Breast epithelium (tissue), 3 donors: Measurements from ENCODE around the gene POTEM.
"Not testable (repeated sequence)": the region's sequence is repeated elsewhere in the genome, so short reads cannot be mapped to it uniquely, and the experiment has no call there.

Source experiments
- POLR2A ChIP-seq: fragments of 450-650 bp; IDR thresholded peaks from one replicate; pipeline ENCODE4 v1.6.1; 2016; ENCODE audit warnings: antibody characterized with exemption, mild to moderate bottlenecking, moderate library complexity
- TF ChIP-seq, protein P1 (sequence below), 3 donors: fragments of 450-650 bp; IDR thresholded peaks; one replicate each; pipeline ENCODE4 v1.5.1; 2016 to 2017; ENCODE audit warnings: antibody characterized with exemption in 3 of 3, mild to moderate bottlenecking in 3 of 3, moderate library complexity in 3 of 3

DNA sequence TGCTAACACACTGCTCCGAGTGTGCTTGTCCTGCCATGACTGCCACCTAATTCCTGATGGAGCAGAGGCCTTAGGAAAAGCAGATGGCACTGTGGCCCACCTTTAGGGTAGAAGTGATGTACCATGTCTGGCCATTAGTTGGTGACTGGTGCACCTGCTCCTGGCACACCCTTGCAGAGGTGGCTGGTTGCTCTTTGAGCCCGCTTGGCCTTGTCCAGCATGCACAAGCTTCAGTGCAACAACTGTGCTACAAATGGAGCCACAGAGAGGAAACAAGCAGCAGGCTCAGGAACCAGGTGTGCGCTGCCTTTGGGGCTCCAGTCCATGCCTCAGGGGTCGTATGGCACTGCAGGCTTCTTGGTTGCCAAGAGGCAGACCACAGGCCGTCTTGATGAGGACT lies 44.5 kb downstream of the POTEM start:
- TF ChIP-seq POLR2A = not testable (repeated sequence)
- TF ChIP-seq, protein P1, sequence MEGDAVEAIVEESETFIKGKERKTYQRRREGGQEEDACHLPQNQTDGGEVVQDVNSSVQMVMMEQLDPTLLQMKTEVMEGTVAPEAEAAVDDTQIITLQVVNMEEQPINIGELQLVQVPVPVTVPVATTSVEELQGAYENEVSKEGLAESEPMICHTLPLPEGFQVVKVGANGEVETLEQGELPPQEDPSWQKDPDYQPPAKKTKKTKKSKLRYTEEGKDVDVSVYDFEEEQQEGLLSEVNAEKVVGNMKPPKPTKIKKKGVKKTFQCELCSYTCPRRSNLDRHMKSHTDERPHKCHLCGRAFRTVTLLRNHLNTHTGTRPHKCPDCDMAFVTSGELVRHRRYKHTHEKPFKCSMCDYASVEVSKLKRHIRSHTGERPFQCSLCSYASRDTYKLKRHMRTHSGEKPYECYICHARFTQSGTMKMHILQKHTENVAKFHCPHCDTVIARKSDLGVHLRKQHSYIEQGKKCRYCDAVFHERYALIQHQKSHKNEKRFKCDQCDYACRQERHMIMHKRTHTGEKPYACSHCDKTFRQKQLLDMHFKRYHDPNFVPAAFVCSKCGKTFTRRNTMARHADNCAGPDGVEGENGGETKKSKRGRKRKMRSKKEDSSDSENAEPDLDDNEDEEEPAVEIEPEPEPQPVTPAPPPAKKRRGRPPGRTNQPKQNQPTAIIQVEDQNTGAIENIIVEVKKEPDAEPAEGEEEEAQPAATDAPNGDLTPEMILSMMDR (IDR thresholded peaks at IDR 0.05) = not testable (repeated sequence)
